ENCODE data around the gene ADCY9.

- TF ChIP-seq, protein P1, sequence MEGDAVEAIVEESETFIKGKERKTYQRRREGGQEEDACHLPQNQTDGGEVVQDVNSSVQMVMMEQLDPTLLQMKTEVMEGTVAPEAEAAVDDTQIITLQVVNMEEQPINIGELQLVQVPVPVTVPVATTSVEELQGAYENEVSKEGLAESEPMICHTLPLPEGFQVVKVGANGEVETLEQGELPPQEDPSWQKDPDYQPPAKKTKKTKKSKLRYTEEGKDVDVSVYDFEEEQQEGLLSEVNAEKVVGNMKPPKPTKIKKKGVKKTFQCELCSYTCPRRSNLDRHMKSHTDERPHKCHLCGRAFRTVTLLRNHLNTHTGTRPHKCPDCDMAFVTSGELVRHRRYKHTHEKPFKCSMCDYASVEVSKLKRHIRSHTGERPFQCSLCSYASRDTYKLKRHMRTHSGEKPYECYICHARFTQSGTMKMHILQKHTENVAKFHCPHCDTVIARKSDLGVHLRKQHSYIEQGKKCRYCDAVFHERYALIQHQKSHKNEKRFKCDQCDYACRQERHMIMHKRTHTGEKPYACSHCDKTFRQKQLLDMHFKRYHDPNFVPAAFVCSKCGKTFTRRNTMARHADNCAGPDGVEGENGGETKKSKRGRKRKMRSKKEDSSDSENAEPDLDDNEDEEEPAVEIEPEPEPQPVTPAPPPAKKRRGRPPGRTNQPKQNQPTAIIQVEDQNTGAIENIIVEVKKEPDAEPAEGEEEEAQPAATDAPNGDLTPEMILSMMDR (IDR thresholded peaks at IDR 0.05) = no peak
- TF ChIP-seq POLR2A (IDR thresholded peaks at IDR 0.05) = no peak
These were observed 109.7 kb downstream of the ADCY9 start for GRCh38 chr16:4006397-4006999.
